Suprapubic skin (tissue), 4 donors: ENCODE measurements around the gene BORCS6. TPM values are rescaled to one million over a fixed set of nuclear protein-coding genes. Genes with fewer than 3 reads are reported as not detected.
A peak's percentile ranks its signal among the peaks of the same experiment; 100 is the strongest.
"Not testable (repeated sequence)": the region's sequence is repeated elsewhere in the genome, so short reads cannot be mapped to it uniquely, and the experiment has no call there.

Source experiments
- DNase-seq, 2 donors: peaks; one replicate each; pipeline ENCODE4 v3.0.0-alpha.2; 2019; ENCODE audit warnings: low spot score in 2 of 2
- H3K27ac ChIP-seq: fragments of 200-600 bp; sonication (generic); one replicate; pipeline ENCODE4 v1.5.1; 2019
- H3K27me3 ChIP-seq: fragments of 200-600 bp; sonication (generic); one replicate; pipeline ENCODE4 v1.5.1; 2019
- H3K36me3 ChIP-seq: fragments of 200-600 bp; sonication (generic); one replicate; pipeline ENCODE4 v1.5.1; 2019
- H3K4me1 ChIP-seq: fragments of 200-600 bp; sonication (generic); one replicate; pipeline ENCODE4 v1.5.1; 2019
- H3K4me3 ChIP-seq: fragments of 200-600 bp; sonication (generic); one replicate; pipeline ENCODE4 v1.5.1; 2019; ENCODE audit warnings: mild to moderate bottlenecking
- H3K9me3 ChIP-seq: fragments of 200-600 bp; sonication (generic); one replicate; pipeline ENCODE4 v1.5.1; 2019
- CTCF ChIP-seq, 2 donors: fragments of 200-600 bp in 1 of 2; fragments of 450-650 bp in 1 of 2; sonication (generic) in 1 of 2; IDR thresholded peaks; one replicate each; pipeline ENCODE4 v1.5.1; 2016 to 2019; ENCODE audit warnings: antibody characterized with exemption in 2 of 2, mild to moderate bottlenecking in 1 of 2, moderate library complexity in 1 of 2
- EP300 ChIP-seq: sonication (generic); formaldehyde crosslinking; IDR thresholded peaks from one replicate; pipeline ENCODE4 v1.6.1; 2017; ENCODE audit warnings: antibody characterized with exemption
- POLR2A ChIP-seq, 2 donors: fragments of 450-650 bp; IDR thresholded peaks; one replicate each; pipeline ENCODE4 v1.6.1; 2017; ENCODE audit warnings: antibody characterized with exemption in 2 of 2, mild to moderate bottlenecking in 2 of 2, moderate library complexity in 2 of 2
- POLR2AphosphoS5 ChIP-seq, 3 donors: sonication (generic); formaldehyde crosslinking; IDR thresholded peaks; one replicate each; pipeline ENCODE4 v1.6.1; 2017; ENCODE audit warnings: antibody characterized with exemption in 3 of 3
- WGBS: methylation state at CpG from one replicate; pipeline ENCODE4 v1.1.5; 2018; 5-methylcytosine and 5-hydroxymethylcytosine counted together
- total RNA-seq, 4 donors: library from RNA; depleted of rRNA; stranded (reverse); fragments of >200 nt; gene quantifications; one replicate each; pipeline ENCODE4 v1.1.0, GENCODE V29; 2016

The BORCS6 gene
- total RNA-seq, 4 donors from 2014 or later, result 8.1 to 10.6 (median 9.9) TPM

GRCh38 chr17:8173056-8173870 lies 16.7 kb downstream of the BORCS6 start:
- Histone ChIP-seq H3K27me3 (no peaks in the 10 kb centered on the region), H3K27ac (peak overlapping the region; percentile 98), H3K36me3 (no peaks in the 10 kb centered on the region), H3K4me3 (peak overlapping the region; percentile 46), H3K9me3 (no peaks in the 10 kb centered on the region), H3K4me1 (peaks cover 43% of the 10 kb centered on the region)
- WGBS, result under 1% methylated on average over 23 of the region's 23 CpGs
- peak in 1 of 2 donors; percentile 88 for DNase-seq
- TF ChIP-seq CTCF (IDR thresholded peaks at IDR 0.05) (no peak), POLR2AphosphoS5 (IDR thresholded peaks at IDR 0.05) (peak; percentile 98 to 100 (median 99)), EP300 (no peak), POLR2A (IDR thresholded peaks at IDR 0.05) (peak; percentile 98 to 99)

- H3K9me3 ChIP-seq, H3K36me3 ChIP-seq, H3K27me3 ChIP-seq, H3K27ac ChIP-seq, DNase-seq, H3K4me3 ChIP-seq: not testable (repeated sequence)
- peaks cover 29% of the 10 kb centered on the region for H3K4me1 ChIP-seq
- WGBS, result 87% methylated on average over 19 of the region's 19 CpGs
Observed at GRCh38 chr17:8170186-8170585, 19.8 kb downstream of the BORCS6 start.

GRCh38 chr17:8167526-8167925 lies 22.5 kb downstream of the BORCS6 start:
- WGBS, result 80% methylated on average over 3 of the region's 3 CpGs
- no peaks in the 10 kb centered on the region for H3K27me3 ChIP-seq
- H3K27ac ChIP-seq, result no peak overlapping the region
- H3K9me3 ChIP-seq, result no peaks in the 10 kb centered on the region
- TF ChIP-seq EP300, result no peak
- TF ChIP-seq POLR2AphosphoS5 (IDR thresholded peaks at IDR 0.05), result no peak
- TF ChIP-seq POLR2A (IDR thresholded peaks at IDR 0.05), result no peak
- no peak for TF ChIP-seq CTCF (IDR thresholded peaks at IDR 0.05)
- no peak for DNase-seq
- H3K36me3 ChIP-seq, result no peaks in the 10 kb centered on the region
- peaks cover 31% of the 10 kb centered on the region for H3K4me1 ChIP-seq
- no peak overlapping the region for H3K4me3 ChIP-seq

- H3K9me3 ChIP-seq, result no peaks in the 10 kb centered on the region
- TF ChIP-seq CTCF (IDR thresholded peaks at IDR 0.05) (no peak), POLR2A (IDR thresholded peaks at IDR 0.05) (no peak), POLR2AphosphoS5 (IDR thresholded peaks at IDR 0.05) (no peak), EP300 (no peak)
- no peaks in the 10 kb centered on the region for H3K27me3 ChIP-seq
- H3K4me1 ChIP-seq, result peaks cover 35% of the 10 kb centered on the region
- peak overlapping the region; percentile 55 for H3K27ac ChIP-seq
- no peak for DNase-seq
- H3K36me3 ChIP-seq, result no peaks in the 10 kb centered on the region
- WGBS, result 74% methylated on average over 6 of the region's 6 CpGs
- no peak overlapping the region for H3K4me3 ChIP-seq
Observed at GRCh38 chr17:8166731-8167130, 23.2 kb downstream of the BORCS6 start.

- TF ChIP-seq POLR2A (IDR thresholded peaks at IDR 0.05) (no peak), POLR2AphosphoS5 (IDR thresholded peaks at IDR 0.05) (no peak), CTCF (IDR thresholded peaks at IDR 0.05) (no peak), EP300 (no peak)
- Histone ChIP-seq H3K27me3 (no peaks in the 10 kb centered on the region), H3K36me3 (peaks cover 8% of the 10 kb centered on the region), H3K9me3 (no peaks in the 10 kb centered on the region), H3K4me3 (no peak overlapping the region), H3K27ac (peak overlapping the region; percentile 97), H3K4me1 (peaks cover 49% of the 10 kb centered on the region)
- 85% methylated on average over 6 of the region's 6 CpGs for WGBS
- DNase-seq, result no peak
Observed at GRCh38 chr17:8164815-8165131, 25.2 kb downstream of the BORCS6 start.
